GM18868 (cell line): Measurements from ENCODE around the gene RELB.

Experiments
- ATAC-seq: cut with Tn5 transposase; IDR thresholded peaks from one replicate; pipeline ENCODE4 v1.9.1; 2021; ENCODE audit warnings: mild to moderate bottlenecking, moderate library complexity; ENCODE audit not compliant: unreplicated experiment

The RELB gene

GRCh38 chr19:45076029-45076850 is 75.0 kb downstream of the RELB start, which contains the start of gene ZNF296:
ZNF296 (minus strand) TSS chr19:45076478; CDS start chr19:45076373, 105 bp downstream.
- peak; percentile 48 for ATAC-seq

- no peak for ATAC-seq
These were observed 75.8 kb downstream of the RELB start for GRCh38 chr19:45076851-45077730.

- peak; percentile 1 for ATAC-seq
These were observed 77.3 kb downstream of the RELB start for GRCh38 chr19:45078390-45079062.

GRCh38 chr19:45079063-45079910 is 78.0 kb downstream of the RELB start, which contains the start of gene GEMIN7:
GEMIN7 (plus strand) TSS chr19:45079260; CDS start chr19:45090115, 10,855 bp downstream.
- ATAC-seq: peak; percentile 37

- no peak for ATAC-seq
These were observed 78.7 kb downstream of the RELB start for GRCh38 chr19:45079911-45080370.

GRCh38 chr19:45082170-45082569 is 80.9 kb downstream of the RELB start:
- ATAC-seq: no peak

- no peak for ATAC-seq
These were observed 85.2 kb downstream of the RELB start for GRCh38 chr19:45086480-45086879.

- ATAC-seq: no peak
These were observed 86.3 kb downstream of the RELB start for GRCh38 chr19:45087531-45087930.
